Measurements from ENCODE around the gene MTX1. TPM values are rescaled to one million over a fixed set of nuclear protein-coding genes. Genes with fewer than 3 reads are reported as not detected.
"Not testable (repeated sequence)": the region's sequence is repeated elsewhere in the genome, so short reads cannot be mapped to it uniquely, and the experiment has no call there.

The MTX1 gene
- total RNA-seq, 1 donor from 2014 or later, result 19.1 TPM

DNA sequence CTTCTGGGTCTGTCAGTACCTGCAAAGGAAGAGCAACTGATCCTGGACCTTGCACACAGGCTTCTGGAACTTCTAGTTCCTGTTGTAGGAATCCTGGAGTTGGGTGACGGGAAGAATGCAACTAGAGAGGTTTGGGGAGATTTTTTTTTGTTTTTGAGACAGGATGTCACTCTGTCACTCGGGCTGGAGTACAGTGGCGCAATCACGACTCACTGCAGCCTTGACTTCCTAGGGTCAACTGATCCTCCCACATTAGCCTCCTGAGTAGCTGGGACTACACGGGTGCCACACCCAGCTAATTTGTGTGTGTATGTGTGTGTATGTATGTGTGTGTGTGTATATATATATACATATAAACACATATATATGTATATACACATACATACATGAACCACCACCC, 28.0 kb downstream of the MTX1 start:
- DNase-seq, result no peak

DNA sequence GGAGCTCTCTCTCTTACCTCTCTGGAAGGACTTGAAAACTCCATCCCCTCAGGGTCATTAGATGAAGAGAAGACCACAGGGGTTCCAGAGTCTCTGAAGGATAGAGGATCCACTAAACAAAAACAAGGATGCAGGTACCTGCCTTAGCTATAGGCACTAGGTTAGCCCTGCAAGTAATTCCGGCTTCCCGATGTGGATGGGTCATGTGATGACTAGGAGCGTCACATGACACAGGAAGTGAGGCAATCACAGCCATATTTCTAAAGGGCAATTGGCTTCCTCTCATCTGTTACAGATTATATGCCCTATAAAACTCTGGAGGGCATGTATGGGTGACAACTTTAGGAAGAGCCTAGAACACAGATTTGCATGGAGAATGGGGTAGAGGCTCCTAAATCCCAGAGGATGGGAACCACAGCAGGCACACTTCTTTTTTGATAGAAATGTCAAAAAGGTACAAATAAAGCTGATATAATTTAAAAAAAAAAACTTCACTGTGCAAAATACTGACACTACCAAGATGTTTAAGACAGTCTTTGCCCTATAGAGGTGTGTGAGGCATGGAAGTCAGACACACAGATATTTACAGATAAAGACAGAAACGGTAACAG, 32.7 kb downstream of the MTX1 start:
- peak; percentile 86 for DNase-seq

DNA sequence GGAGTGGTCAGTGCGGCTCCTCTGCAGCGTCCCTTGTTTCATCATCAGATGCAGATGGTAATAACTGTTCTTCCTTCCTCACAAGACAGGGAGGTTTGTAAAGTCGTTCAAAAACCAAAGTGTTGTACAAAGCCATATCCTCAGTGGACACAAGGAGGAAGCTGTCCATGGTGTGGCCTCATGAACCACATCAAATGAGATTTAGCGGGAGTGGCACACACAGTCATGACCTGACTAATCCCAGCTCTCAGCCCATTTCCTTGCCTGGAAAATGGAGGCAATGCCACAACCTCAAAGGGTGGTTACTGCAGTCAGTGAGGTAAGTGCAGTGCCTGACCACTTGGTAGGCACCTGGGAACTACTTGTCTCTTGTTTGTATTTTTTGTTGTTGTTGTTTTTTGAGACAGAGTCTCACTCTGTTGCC, 33.4 kb downstream of the MTX1 start:
- DNase-seq, result no peak

DNA sequence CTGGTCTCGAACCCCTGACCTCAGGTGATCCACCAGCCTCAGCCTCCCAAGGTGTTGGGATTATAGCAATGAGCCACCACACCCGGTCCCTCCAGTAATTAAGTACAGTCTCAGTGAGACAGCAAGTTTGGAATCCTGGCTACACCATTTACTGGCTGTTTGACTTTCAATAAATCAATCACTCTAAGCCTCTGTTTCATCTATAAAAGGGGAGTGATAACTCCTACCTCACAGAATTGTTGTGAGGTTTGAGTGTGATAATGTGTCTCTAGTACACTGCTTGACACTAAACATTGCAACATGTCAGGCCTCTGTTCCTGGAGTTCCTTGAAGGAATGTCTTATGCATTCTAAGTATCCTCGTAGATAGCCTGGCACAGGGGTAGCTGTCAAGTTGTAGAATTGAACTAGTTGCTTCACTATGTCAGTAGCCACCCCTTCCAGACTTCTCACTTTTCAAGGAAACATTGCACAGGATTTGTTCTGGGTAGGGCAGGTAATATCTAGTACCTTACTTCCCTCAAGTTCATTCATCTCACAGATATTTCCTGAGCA, 34.4 kb downstream of the MTX1 start:
- no peak for DNase-seq

DNA sequence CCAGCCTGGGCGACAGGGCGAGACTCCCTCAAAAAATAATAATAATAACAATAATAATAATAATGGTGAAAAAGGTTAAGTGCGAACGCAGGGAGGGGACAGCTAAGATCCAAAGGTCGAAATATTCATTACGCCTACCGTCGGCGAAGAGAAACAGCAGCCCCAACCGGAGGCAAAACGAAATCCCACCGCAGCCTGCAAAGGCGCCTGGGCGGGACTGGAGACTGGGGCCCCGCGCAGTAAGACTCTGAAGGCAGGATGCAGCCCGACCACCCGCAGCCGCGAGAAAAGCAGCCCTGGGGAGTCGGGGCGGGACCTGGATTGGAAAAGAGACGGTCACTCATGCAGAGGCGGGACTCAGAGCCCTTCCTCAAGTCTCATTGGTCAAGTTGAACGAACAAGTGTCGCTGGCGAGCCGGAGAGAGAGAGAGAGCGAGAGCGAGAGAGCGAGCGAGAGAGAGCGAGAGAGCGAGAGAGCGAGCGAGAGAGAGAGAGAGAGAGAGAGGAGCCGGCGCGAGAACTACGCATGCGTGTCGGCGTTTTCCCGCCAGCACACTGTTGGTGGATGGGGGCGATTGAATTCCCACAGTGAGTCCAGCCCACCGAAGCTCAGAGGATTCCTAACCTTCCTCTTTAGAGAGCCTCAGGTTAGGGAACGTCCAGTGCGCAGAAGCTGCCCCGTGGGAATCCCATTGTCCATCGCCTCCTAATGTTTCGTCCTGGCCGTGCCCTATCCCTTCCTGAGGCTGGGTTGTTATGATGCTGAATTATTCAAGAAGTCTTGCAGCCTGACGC, 36.1 kb downstream of the MTX1 start:
- DNase-seq, result peak; percentile 100

DNA sequence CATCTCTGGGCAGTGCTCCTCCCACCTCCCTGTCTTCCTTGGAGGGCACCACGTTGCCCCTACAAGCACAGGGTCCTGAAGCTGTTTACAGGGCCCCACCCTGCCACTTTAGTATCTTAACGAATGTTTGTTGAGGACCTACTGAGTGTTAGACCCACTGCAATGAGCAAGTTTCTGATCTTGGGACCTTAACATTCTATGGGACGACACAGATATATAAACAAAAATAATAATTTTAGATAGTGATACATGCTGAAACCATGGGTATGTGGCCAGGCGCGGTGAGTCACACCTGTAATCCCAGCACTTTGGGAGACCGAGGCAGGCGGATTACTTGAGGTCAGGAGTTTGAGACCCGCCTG, 36.6 kb downstream of the MTX1 start:
- no peak for DNase-seq

DNA sequence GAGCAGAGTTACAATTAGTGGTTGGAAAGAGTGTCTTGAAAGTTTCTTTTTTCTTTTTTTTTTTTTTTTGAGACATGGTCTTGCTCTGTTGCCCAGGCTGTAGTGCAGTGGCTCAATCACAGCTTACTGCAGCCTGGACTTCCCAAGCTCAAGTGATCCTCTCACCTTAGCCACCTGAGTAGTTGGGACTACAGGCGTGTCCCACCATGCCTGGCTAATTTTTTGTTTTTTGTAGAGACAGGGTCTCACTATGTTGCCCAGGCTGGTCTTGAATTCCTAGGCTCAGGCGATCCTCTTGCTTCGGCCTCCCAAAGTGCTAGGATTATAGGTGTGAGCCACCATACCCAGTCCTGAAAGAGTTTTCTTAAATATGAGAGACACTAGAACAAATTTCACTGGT, 38.3 kb downstream of the MTX1 start:
- not testable (repeated sequence) for DNase-seq

DNA sequence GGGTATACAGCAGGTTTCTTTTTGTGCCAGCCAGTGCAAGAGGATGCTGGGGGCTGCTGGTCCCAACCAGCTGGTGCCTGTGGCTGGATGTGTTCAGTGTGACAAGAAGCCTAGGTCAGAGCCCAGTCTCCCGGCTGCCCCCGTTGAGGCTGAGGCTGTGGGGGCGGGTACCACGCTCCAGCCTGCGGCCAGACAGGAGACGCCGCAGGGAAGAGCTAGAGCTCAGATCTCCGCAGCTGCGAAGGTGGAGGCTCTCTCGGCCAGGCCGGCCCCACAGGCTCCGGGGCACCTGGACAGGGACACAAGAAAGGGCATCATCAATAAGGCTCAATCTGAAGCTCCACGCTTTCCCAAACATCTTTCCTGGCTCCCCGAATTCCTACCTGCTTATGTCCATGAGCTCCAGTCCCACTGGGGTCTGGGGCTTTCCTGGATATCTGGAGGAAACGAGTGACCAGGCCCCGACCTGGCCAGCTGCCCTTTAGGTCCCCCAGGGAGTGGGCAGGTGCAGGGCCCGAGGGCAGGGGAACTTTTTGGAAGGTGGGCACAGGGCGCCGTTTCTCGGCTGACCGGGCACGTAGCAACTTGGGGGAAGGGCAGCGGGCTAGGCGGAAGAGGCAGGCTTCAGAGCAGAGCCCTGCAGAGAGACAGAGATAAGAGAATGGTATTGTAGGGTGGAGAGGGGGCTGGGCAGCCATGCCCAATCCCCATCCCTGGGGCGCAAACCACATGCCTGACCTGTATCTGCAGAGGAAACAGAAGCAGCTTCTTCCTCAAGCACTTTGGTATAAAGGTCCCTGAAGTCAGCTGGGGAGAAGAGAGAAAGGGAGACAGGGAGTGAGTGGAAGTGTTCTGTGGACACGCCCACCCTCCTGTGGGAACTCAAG, 39.4 kb downstream of the MTX1 start:
- DNase-seq, result no peak

DNA sequence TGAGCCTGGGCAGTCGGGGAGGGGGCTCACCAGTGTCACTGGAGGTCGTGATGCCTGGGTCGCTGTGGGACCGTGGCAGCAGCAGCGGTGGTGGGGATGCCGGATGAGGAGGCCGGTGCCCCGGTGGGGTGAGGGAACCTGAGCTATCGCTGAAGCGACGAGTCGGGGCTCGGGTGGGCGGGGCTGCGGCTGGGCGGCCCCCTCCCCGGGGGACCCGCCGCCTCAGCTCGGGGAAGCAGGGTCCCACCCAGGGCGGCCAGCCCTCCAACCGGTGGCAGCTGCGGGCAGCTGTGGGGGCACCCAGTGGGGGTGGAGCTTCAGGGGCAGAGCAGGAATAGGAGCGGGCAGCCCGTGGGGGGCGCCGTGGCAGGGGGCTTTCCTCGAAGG, 41.7 kb downstream of the MTX1 start:
- DNase-seq, result no peak

DNA sequence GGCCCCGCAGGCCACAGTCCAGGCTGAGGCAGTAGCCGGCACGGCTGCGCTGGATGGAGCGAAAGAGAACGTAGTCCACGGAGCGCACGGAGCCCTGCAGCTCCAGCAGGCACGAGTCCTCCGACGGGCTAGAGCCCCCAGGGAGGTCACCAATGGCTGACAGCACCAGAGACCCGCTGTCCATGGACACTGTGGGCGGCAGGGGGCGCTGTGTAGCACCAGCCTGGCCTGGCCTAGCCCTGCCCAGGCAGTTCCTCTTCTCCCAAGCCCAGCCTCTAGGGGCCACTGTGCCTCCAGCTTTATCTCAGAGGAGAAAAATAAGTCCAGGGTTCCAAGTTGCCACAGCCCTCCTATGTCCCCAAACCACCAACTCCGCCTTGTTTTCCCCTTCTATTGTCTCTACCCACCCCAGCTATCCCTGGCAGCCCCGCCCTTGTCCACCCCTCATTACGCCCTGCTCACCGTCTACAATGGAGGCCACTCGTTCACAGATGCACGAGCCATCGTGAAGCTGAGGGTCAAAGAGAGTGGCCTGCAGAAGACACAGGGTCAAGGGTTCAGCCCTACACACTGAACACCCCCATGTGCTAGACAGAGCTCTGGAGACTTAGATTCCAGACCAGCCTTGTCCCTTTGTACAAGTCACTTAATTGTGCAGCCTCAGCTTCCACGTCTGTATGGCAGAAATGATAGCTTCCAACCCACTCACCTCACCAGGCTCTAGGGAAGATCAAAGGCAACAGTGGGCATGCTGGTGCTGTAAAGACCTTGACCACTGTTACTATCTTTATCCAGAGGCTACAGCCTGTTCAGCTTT, 42.3 kb downstream of the MTX1 start:
- peak; percentile 73 for DNase-seq

DNA sequence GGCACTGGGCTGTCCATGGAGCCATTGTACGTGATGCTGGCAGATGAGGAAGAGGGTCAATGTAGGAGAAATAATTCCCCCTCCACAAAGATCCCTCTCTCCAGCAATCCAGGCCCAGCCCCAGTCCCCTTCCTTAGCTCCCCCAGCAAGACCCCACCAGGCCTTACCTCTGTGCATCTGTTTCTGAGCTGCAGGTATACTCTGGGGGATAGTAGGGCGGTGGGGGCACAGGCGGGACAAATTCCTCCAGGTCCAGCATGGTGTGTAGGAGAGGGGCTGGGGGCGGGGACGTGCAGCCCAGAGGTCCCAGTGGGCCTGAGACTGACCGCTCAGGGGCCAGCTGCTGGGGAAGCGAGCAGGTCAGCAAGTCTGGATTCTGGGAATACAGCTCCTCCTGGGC, 43.1 kb downstream of the MTX1 start:
- no peak for DNase-seq

DNA sequence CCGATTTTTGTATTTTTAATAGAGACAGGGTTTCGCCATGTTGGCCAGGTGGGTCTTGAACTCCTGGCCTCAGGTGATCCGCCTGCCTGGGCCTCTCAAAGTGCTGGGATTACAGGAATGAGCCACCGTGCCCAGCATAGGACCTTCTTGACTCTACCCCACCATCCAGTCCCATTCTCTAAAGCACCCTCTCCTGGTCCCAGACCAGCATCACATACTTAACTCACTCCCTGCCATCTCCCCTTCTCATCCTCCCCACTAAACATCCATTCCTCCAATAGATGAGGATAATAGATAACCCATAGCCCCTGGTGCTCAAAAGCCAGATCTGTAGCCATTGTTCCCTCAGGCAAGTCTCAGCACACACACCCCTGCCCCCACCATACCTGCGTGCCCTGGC, 44.7 kb downstream of the MTX1 start:
- DNase-seq, result no peak

DNA sequence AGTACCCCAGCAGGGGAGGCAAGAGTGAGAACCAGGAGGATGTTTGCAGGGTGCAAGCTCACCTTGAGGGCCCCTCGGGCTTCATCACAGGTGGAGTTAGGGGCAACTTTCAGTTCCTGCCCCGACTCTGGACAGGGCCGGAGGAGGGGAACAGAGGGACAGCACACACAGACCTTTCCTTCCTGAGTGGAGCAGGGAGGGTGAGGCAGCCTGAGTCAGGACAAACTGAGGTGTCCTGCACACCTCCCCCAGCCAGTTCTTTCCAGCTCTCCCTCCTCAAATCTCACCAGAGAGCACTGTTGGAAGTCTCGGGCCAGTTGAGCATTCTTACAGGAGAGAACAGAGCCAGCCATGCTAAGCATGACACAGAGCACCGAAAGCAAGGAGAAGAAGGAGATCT, 45.3 kb downstream of the MTX1 start:
- no peak for DNase-seq

DNA sequence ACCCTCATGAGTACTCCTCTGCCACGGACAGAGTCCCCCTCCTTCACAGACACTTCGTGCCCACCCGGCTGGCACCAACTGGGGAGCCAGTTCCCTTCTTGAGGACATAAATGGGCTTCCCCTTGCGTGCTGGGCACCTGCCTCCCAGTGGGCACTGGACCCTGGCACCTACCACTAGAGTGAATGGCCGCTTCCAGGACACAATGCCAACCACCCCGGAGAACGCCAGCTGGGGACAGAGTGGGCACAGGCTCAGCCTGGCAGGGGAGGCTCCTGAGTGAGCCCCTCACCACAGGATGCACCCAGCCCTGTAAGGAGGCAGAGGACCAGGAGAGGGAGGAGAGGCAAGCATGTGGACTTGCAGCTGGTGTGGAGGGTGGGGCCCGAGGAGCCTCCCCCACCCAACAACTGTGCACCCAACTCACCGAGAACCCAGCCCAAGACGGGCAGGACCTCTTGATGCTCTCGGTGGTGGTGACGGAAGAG, 45.8 kb downstream of the MTX1 start:
- no peak for DNase-seq

DNA sequence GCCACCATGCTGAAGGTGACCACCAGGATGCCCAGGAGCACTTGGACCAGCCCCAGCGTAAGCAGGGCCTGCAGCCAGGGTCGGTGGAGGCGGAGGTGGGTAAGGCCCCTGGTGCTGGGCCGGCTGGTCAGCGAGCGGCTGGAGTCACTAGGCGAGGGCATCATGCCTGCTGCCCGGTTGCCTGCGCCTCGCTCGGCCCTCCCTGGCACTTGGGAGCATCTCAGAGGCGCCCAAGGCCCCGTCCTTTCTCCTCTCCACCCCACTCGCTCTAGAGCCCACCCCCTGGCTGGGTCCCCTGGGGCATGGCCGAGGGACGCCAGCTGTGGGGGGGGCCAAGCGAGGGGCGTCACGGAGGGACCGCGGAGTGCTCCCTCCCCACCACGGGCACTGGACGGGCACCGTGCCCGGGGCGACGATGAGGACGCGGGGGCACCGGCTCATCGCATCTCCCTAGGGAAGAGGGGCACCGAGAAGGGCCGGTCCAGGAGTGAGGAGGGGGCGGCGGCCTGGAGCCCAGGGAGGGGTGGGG, 46.3 kb downstream of the MTX1 start:
- no peak for DNase-seq

DNA sequence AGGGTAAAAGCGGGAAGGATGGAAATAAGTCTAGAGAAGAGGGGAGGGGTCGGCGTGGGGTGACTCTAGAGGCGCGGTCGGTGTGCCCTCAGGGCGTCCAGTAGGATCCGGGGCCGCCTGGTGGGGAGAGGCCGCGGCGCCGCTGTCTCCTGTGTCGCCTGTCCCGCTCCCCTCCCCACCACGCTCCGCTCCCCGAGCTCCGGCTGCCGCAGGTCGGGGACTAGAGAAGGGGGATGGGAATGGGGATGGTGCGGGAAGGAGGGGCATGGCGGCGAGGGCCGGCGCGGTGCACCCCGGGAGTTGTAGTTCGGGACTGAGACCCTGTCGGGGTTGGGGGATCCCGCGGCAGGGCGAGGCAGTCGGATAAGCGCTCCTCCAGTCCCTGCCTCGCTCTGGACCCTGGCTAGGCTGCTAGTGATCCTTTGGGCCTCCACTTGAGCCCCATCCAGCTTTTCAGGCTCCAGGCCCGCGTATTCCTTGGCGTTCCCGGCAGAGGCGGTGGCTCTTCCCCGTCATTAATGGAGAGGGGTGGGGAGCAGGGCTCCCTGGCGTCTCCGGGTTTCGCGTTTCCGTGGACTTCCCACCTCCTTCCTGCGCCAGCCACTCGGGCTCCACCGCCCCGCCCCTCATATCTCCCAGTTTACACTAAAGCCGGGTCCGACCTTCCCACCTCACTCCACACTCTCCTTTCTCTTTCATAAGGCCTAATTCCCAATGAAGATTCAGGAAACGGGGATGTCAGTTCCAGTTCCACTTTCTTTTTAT, 46.9 kb downstream of the MTX1 start, which contains the start of gene ENTREP3:
Gene ENTREP3 (minus strand): TSS at position 241 of the 765 bp plus-strand sequence. CDS start 606 bp downstream, outside the sequence.
- DNase-seq, result peak; percentile 86

DNA sequence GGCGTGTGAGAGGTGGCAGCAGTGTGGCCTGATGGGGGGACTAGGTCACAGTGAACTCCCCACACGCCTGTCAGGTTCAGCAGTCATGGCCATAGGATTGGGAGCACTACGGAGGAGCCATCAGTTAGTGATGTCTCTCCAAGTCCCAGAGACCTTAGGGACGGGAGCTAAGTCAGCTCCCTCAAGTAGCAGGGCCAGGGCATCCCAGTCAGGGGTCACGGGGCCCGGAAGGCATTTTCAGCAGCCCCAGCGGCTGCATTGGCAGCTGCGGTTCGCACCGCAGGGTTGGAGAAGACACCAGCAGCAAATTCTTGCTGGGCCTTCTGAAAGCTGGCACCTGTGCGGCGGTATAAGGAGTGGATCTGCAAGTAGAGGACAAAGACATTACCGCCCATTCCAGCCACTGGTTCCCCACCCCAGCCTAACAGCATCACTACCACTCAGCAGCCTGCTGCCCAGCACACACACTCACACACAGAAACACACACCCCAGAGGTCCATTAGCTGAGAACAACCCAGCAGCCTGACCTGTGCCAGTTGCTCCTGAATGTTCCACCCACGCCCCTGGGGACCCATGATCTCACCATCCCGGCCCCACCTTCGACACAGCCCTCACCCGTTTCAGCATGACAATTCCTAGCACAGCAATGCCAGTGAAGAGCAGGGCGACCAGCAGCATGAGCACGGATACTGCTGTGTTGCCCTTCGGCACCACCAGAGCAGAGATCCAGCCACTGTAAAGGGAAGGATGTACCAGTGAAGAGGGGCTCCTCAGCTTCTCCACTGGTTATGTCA, 47.8 kb downstream of the MTX1 start:
- DNase-seq, result no peak

DNA sequence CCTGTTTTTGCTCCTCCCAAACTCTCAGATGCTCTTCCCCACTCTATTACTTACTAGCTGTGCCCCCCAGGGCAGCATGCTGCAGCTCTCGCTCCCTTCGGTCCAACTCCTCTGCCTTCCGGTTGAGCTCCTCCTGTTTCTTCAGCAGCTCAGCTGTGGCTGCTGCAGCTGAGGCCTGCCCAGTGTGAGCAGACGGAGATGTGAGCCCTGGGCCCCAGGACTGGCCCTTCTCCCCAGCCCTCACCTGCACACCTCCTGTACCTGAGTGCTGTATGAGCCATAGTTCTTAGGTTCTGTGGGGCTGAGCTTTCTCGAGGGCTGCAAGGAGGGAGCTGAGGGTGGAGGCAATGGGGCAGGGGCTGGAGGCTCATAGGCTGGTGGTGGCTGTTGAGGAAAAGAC, 51.8 kb downstream of the MTX1 start:
- no peak for DNase-seq

DNA sequence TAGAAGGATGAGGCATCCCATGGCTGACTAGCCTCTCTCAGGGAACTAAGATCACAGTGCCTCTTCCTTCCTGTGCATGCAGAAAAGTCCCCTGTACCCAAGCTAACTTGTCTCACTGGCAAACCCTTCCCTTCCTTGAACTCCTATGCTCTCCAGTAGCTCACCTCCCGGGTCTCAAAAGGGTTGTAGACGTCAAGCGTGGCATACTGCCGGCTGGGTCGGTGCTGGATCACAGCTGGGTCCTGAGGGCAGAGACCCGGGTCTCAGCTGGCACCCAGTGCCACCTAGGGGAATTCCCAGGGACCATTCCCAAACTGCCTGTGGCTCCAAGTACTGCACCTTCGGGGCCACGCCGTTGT, 53.0 kb downstream of the MTX1 start:
- DNase-seq, result no peak

Measured in skin of body (tissue), 2 donors.